ENCODE measurements around the gene BMPR1A. TPM values are rescaled to one million over a fixed set of nuclear protein-coding genes. Genes with fewer than 3 reads are reported as not detected.
A peak's percentile ranks its signal among the peaks of the same experiment; 100 is the strongest.

Gene BMPR1A
- polyA plus RNA-seq, 2 of the 4 experiments (the other 2 are of a cell fraction) = 25.5 to 39.0 TPM

- TF ChIP-seq GATA3 (IDR thresholded peaks at IDR 0.05; ENCODE audit: borderline replicate concordance) = peak; percentile 64; the same call in 1 of the 2 replicates
- TF ChIP-seq CBX2 (IDR thresholded peaks at IDR 0.05; ENCODE audit: borderline replicate concordance, low read depth) = no peak
- peak; percentile 51 for TF ChIP-seq USF2 (IDR thresholded peaks at IDR 0.05)
- TF ChIP-seq REST (IDR thresholded peaks at IDR 0.05) = no peak
- TF ChIP-seq HDAC2 (IDR thresholded peaks at IDR 0.05) = no peak
- no peak for TF ChIP-seq NR3C1 (IDR thresholded peaks at IDR 0.05)
- peak; percentile 73; the same call in 1 of the 2 replicates for TF ChIP-seq HOXB5 (CRISPR knock-in tag; IDR thresholded peaks at IDR 0.05)
- no peak for TF ChIP-seq MAFK (IDR thresholded peaks at IDR 0.05; ENCODE audit: partially characterized antibody)
These were observed 215.0 kb downstream of the BMPR1A start (continued) for GRCh38 chr10:86971232-86971991.

- 94% methylated on average over 9 of the region's 11 CpGs for WGBS (ENCODE audit: missing lambda C conversion rate)
These were observed 216.4 kb downstream of the BMPR1A start for GRCh38 chr10:86972613-86973380.

More at GRCh38 chr10:86972613-86973380, 216.4 kb downstream of the BMPR1A start:
- Histone ChIP-seq H3K4me3 (no peak overlapping the region), H3K9me3 (no peaks in the 10 kb centered on the region), H3K27ac (peak overlapping the region; percentile 0 to 96; a peak in 4 of 6 replicates), H3K4me2 (no peak overlapping the region), H3K4me1 (peaks cover 30% of the 10 kb centered on the region)
- FAIRE-seq (no peak), DNase-seq (ENCODE audit: low read depth in 1 of 2, low spot score in 1 of 2) (no peak), ATAC-seq (no peak)
- TF ChIP-seq POLR2A (IDR thresholded peaks at IDR 0.05; ENCODE audit: low read length) (no peak), CTCF (IDR thresholded peaks at IDR 0.05) (no peak), USF2 (IDR thresholded peaks at IDR 0.05) (no peak), CHD2 (IDR thresholded peaks at IDR 0.05; ENCODE audit: low read length, partially characterized antibody) (no peak), HOXA7 (CRISPR knock-in tag; IDR thresholded peaks at IDR 0.05) (no peak), POLR2AphosphoS2 (conservative IDR thresholded peaks at IDR 0.05; ENCODE audit: low read length) (no peak), JUNB (IDR thresholded peaks at IDR 0.05) (no peak), NFE2L2 (conservative IDR thresholded peaks at IDR 0.05; ENCODE audit: low read length) (no peak), CEBPB (IDR thresholded peaks at IDR 0.05) (no peak), FOSB (CRISPR knock-in tag; IDR thresholded peaks at IDR 0.05) (no peak), FOSL2 (IDR thresholded peaks at IDR 0.05) (no peak), FOSL2 (CRISPR knock-in tag; IDR thresholded peaks at IDR 0.05) (no peak), ESRRA (IDR thresholded peaks at IDR 0.05; ENCODE audit: borderline replicate concordance, low read length) (no peak), RARB (CRISPR knock-in tag; IDR thresholded peaks at IDR 0.05) (no peak), SMC3 (IDR thresholded peaks at IDR 0.05) (no peak), MAX (IDR thresholded peaks at IDR 0.05) (no peak), BCL3 (IDR thresholded peaks at IDR 0.05) (no peak), E2F6 (IDR thresholded peaks at IDR 0.05; ENCODE audit: borderline replicate concordance, low read depth) (no peak), ATOH8 (CRISPR knock-in tag; IDR thresholded peaks at IDR 0.05; ENCODE audit: low read depth) (no peak), EHF (CRISPR knock-in tag; IDR thresholded peaks at IDR 0.05) (no peak), TFCP2L1 (CRISPR knock-in tag; IDR thresholded peaks at IDR 0.05) (no peak)
- CTCF ChIA-PET = no interaction called here
- POLR2A ChIA-PET = no interaction called here
